ENCODE measurements around the gene TMEM117.

GRCh38 chr12:44286336-44286735 is 450.5 kb downstream of the TMEM117 start:
- no peak for TF ChIP-seq EZH2 (IDR thresholded peaks at IDR 0.05; ENCODE audit: borderline replicate concordance, low read depth, low read length, poor library complexity, severe bottlenecking)
- TF ChIP-seq, protein P1, sequence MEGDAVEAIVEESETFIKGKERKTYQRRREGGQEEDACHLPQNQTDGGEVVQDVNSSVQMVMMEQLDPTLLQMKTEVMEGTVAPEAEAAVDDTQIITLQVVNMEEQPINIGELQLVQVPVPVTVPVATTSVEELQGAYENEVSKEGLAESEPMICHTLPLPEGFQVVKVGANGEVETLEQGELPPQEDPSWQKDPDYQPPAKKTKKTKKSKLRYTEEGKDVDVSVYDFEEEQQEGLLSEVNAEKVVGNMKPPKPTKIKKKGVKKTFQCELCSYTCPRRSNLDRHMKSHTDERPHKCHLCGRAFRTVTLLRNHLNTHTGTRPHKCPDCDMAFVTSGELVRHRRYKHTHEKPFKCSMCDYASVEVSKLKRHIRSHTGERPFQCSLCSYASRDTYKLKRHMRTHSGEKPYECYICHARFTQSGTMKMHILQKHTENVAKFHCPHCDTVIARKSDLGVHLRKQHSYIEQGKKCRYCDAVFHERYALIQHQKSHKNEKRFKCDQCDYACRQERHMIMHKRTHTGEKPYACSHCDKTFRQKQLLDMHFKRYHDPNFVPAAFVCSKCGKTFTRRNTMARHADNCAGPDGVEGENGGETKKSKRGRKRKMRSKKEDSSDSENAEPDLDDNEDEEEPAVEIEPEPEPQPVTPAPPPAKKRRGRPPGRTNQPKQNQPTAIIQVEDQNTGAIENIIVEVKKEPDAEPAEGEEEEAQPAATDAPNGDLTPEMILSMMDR (conservative IDR thresholded peaks at IDR 0.05; ENCODE audit: low read depth, low read length), result no peak

All from A673 (cell line).